Body of pancreas (tissue), 4 donors: Measurements from ENCODE around the gene ALCAM. TPM values are rescaled to one million over a fixed set of nuclear protein-coding genes. Genes with fewer than 3 reads are reported as not detected.

Experiments used
- ATAC-seq: fragments of 150-250 bp; one replicate; pipeline ENCODE4 v1.9.1; 2016
- DNase-seq, 4 donors: peaks; one replicate each; pipeline ENCODE4 v3.0.0-alpha.2; 2019
- H3K27ac ChIP-seq, 4 donors: fragments of 200-600 bp; sonication (generic); 1 replicate in 3 of 4; 2 replicates in 1 of 4; pipeline versions ENCODE4 v1.5.1 to v1.6.1; 2016 to 2019; ENCODE audit warnings: mild to moderate bottlenecking in 1 of 4, mixed read lengths in 1 of 4, moderate library complexity in 1 of 4
- H3K27me3 ChIP-seq, 2 donors: fragments of 200-600 bp; sonication (generic); one replicate each; pipeline ENCODE4 v1.6.0; 2016; ENCODE audit warnings: mild to moderate bottlenecking in 1 of 2
- H3K36me3 ChIP-seq, 2 donors: fragments of 200-600 bp; sonication (generic); replicated peaks in 1 of 2; 2 replicates each; pipeline ENCODE4 v1.5.1; 2016; ENCODE audit warnings: low read depth in 2 of 2; ENCODE audit not compliant: insufficient read depth in 1 of 2
- H3K4me1 ChIP-seq: fragments of 200-600 bp; sonication (generic); one replicate; pipeline ENCODE4 v1.6.0; 2016
- H3K4me3 ChIP-seq, 2 donors: fragments of 200-600 bp; sonication (generic); 1 replicate in 1 of 2; 2 replicates in 1 of 2; pipeline ENCODE4 v1.5.1; 2016 to 2019
- H3K9me3 ChIP-seq, 3 donors: fragments of 200-600 bp; sonication (generic); 1 replicate in 2 of 3; 2 replicates in 1 of 3; pipeline ENCODE4 v1.5.1; 2016
- CTCF ChIP-seq, 7 experiments: fragments of 450-650 bp in 4 of 7; fragments of 200-600 bp in 3 of 7; sonication (generic) in 3 of 7; IDR thresholded peaks; one replicate each; pipeline ENCODE4 v1.5.1; 2016 to 2019; ENCODE audit warnings: antibody characterized with exemption in 7 of 7
- POLR2A ChIP-seq, 3 donors: fragments of 450-650 bp; IDR thresholded peaks; one replicate each; pipeline ENCODE4 v1.6.1; 2016; ENCODE audit warnings: antibody characterized with exemption in 3 of 3, mild to moderate bottlenecking in 2 of 3
- WGBS, 2 donors: methylation state at CpG; one replicate each; pipeline ENCODE4 v1.1.5; 2017; 5-methylcytosine and 5-hydroxymethylcytosine counted together
- intact Hi-C: fragments of 100-400 bp; cut with DNase I; formaldehyde crosslinking; loops from one replicate; pipeline ENCODE4 v1.15.1; 2023
- total RNA-seq, 2 donors: library from RNA; depleted of rRNA; stranded (reverse); fragments of >200 nt; gene quantifications; one replicate each; pipeline ENCODE4 v1.1.0, GENCODE V29; 2016

ALCAM gene
- total RNA-seq, 2 donors from 2014 or later = 34.8 to 35.3 TPM

GRCh38 chr3:105615814-105616213 is 249.1 kb downstream of the ALCAM start:
- intact Hi-C loops = no loop called here
- ATAC-seq (no peak), DNase-seq (no peak)
- H3K36me3 ChIP-seq = no peaks in the 10 kb centered on the region
- no peak overlapping the region for H3K27ac ChIP-seq
- peaks cover 24% of the 10 kb centered on the region for H3K4me1 ChIP-seq
- WGBS, 2 donors = 77 to 86% methylated on average over 3 of the region's 3 CpGs
- no peaks in the 10 kb centered on the region for H3K27me3 ChIP-seq
- no peak overlapping the region for H3K4me3 ChIP-seq
- no peak for TF ChIP-seq CTCF (IDR thresholded peaks at IDR 0.05)
- TF ChIP-seq POLR2A (IDR thresholded peaks at IDR 0.05) = no peak
- H3K9me3 ChIP-seq = no peaks in the 10 kb centered on the region

- ATAC-seq = no peak
- intact Hi-C loops = no loop called here
Measured at GRCh38 chr3:105616374-105617121, 249.8 kb downstream of the ALCAM start.

GRCh38 chr3:105618556-105618955 is 251.8 kb downstream of the ALCAM start:
- DNase-seq (no peak), ATAC-seq (no peak)
- H3K27me3 ChIP-seq = no peaks in the 10 kb centered on the region
- TF ChIP-seq CTCF (IDR thresholded peaks at IDR 0.05) (no peak), POLR2A (IDR thresholded peaks at IDR 0.05) (no peak)
- H3K27ac ChIP-seq = no peak overlapping the region
- H3K9me3 ChIP-seq = no peaks in the 10 kb centered on the region
- WGBS, 2 donors = 88 to 93% methylated on average over 5 of the region's 5 CpGs
- no peaks in the 10 kb centered on the region for H3K36me3 ChIP-seq
- intact Hi-C loops = no loop called here
- H3K4me3 ChIP-seq = no peak overlapping the region
- no peaks in the 10 kb centered on the region for H3K4me1 ChIP-seq

More at GRCh38 chr3:105616374-105617121, 249.8 kb downstream of the ALCAM start:
- DNase-seq = no peak
- Histone ChIP-seq H3K4me1 (peaks cover 18% of the 10 kb centered on the region), H3K27ac (no peak overlapping the region), H3K36me3 (no peaks in the 10 kb centered on the region), H3K4me3 (no peak overlapping the region), H3K27me3 (no peaks in the 10 kb centered on the region), H3K9me3 (no peaks in the 10 kb centered on the region)
- no peak for TF ChIP-seq POLR2A (IDR thresholded peaks at IDR 0.05)
- TF ChIP-seq CTCF (IDR thresholded peaks at IDR 0.05) = no peak
- WGBS, 2 donors = 66 to 67% methylated on average over 5 of the region's 5 CpGs

GRCh38 chr3:105619651-105620050 is 252.9 kb downstream of the ALCAM start:
- ATAC-seq (no peak), DNase-seq (no peak)
- WGBS, 2 donors = 87 to 100% methylated on average over 2 of the region's 2 CpGs
- Histone ChIP-seq H3K27ac (no peak overlapping the region), H3K36me3 (no peaks in the 10 kb centered on the region), H3K27me3 (no peaks in the 10 kb centered on the region), H3K9me3 (no peaks in the 10 kb centered on the region), H3K4me1 (no peaks in the 10 kb centered on the region), H3K4me3 (no peak overlapping the region)
- intact Hi-C loops = no loop called here
- no peak for TF ChIP-seq CTCF (IDR thresholded peaks at IDR 0.05)
- TF ChIP-seq POLR2A (IDR thresholded peaks at IDR 0.05) = no peak

- DNase-seq = no peak
- no peaks in the 10 kb centered on the region for H3K36me3 ChIP-seq
- H3K27me3 ChIP-seq = no peaks in the 10 kb centered on the region
- 90 to 91% methylated on average over 2 of the region's 2 CpGs for WGBS, 2 donors
- H3K9me3 ChIP-seq = no peaks in the 10 kb centered on the region
- TF ChIP-seq CTCF (IDR thresholded peaks at IDR 0.05) (no peak), POLR2A (IDR thresholded peaks at IDR 0.05) (no peak)
- no peak overlapping the region for H3K4me3 ChIP-seq
- no peak for ATAC-seq
- intact Hi-C loops = no loop called here
- no peaks in the 10 kb centered on the region for H3K4me1 ChIP-seq
- no peak overlapping the region for H3K27ac ChIP-seq
Measured at GRCh38 chr3:105620236-105620635, 253.5 kb downstream of the ALCAM start.
